GM12878 (cell line): ENCODE data around the gene IL31.

ENCODE experiments used
- CBX5 ChIP-seq: sonication (generic); IDR thresholded peaks from 2 replicates; pipeline ENCODE4 v1.6.1; 2016; ENCODE audit warnings: low read depth, moderate library complexity, mild to moderate bottlenecking, inconsistent platforms
- POLR2AphosphoS5 ChIP-seq: IDR thresholded peaks from 2 replicates; pipeline ENCODE4 v1.6.1; 2011; ENCODE audit warnings: mild to moderate bottlenecking, low read length, inconsistent platforms
- RFX5 ChIP-seq: IDR thresholded peaks from 2 replicates; pipeline ENCODE4 v1.6.1; 2011; ENCODE audit warnings: low read depth, low read length, improper control_type of control experiment
- SP1 ChIP-seq: IDR thresholded peaks from one replicate; pipeline ENCODE4 v1.6.1; 2011; ENCODE audit warnings: low read depth, low read length
- TF ChIP-seq, protein P1 (sequence below): IDR thresholded peaks from 2 replicates; pipeline ENCODE4 v1.6.1; 2012; ENCODE audit warnings: mild to moderate bottlenecking, low read depth, low read length
- TF ChIP-seq, protein P2 (sequence below), 3 experiments: IDR thresholded peaks in 2 of 3; conservative IDR thresholded peaks in 1 of 3; 2 replicates each; pipeline ENCODE4 v1.5.1; 2011; ENCODE audit warnings: low read depth in 3 of 3, low read length in 3 of 3, mild to moderate bottlenecking in 3 of 3, control low read depth in 2 of 3, moderate library complexity in 2 of 3, inconsistent platforms in 1 of 3, mixed read lengths in 1 of 3; ENCODE audit not compliant: control insufficient read depth in 2 of 3, insufficient read depth in 1 of 3; ENCODE audit errors: extremely low read depth in 1 of 3
- TF ChIP-seq, protein P3 (sequence below): IDR thresholded peaks from 2 replicates; pipeline ENCODE4 v1.6.1; 2011; ENCODE audit warnings: mild to moderate bottlenecking, low read depth, low read length, moderate library complexity; ENCODE audit not compliant: insufficient replicate concordance
- TF ChIP-seq, protein P4 (sequence below): IDR thresholded peaks from 2 replicates; pipeline ENCODE4 v1.6.1; 2011; ENCODE audit warnings: low read depth, mild to moderate bottlenecking, low read length, moderate library complexity, borderline replicate concordance; ENCODE audit errors: extremely low read depth

DNA sequence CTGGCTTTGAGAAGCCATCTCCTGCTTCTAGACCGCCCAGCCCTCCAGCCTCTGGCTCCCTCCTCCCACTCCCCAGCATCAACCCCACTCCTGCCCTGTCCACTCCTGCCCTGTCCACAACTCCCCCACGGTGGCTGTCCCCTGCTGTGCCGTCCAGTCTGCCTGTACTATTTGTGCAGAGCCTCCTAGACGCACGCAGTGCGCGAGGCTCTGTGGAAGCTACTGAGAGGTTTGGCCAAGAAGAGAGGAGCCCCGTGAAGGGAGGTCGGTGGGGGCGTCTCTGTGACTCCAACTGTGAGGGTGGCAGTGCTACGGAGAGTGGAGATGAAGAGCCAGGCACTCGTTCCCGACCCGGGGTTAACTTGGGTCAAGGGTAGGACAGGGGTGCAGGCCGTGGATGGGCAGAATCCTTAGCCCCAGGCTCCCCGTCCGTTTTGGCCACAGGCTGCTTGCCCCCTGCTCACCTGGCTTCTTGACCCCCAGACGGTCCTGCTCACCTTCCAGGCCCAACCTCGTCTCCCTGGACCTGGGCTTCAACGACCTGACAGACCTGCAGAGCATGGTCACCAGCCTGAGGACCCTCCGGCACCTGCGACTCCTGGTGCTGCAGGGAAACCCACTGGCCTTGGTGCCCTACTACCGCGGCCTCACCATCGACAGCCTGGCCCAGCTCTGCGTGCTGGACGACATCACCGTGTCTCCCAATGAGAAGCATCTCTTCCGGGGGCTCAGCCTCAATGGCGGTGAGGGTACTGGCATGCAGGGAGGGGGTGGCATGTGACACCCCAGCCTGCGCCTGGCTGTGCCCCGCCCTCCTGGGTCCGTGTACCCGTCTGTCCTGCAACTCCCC lies 15.8 kb upstream of the IL31 start:
- no peak for TF ChIP-seq CBX5
- TF ChIP-seq RFX5 = no peak
- TF ChIP-seq, protein P1, sequence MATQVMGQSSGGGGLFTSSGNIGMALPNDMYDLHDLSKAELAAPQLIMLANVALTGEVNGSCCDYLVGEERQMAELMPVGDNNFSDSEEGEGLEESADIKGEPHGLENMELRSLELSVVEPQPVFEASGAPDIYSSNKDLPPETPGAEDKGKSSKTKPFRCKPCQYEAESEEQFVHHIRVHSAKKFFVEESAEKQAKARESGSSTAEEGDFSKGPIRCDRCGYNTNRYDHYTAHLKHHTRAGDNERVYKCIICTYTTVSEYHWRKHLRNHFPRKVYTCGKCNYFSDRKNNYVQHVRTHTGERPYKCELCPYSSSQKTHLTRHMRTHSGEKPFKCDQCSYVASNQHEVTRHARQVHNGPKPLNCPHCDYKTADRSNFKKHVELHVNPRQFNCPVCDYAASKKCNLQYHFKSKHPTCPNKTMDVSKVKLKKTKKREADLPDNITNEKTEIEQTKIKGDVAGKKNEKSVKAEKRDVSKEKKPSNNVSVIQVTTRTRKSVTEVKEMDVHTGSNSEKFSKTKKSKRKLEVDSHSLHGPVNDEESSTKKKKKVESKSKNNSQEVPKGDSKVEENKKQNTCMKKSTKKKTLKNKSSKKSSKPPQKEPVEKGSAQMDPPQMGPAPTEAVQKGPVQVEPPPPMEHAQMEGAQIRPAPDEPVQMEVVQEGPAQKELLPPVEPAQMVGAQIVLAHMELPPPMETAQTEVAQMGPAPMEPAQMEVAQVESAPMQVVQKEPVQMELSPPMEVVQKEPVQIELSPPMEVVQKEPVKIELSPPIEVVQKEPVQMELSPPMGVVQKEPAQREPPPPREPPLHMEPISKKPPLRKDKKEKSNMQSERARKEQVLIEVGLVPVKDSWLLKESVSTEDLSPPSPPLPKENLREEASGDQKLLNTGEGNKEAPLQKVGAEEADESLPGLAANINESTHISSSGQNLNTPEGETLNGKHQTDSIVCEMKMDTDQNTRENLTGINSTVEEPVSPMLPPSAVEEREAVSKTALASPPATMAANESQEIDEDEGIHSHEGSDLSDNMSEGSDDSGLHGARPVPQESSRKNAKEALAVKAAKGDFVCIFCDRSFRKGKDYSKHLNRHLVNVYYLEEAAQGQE = no peak
- TF ChIP-seq, protein P2, sequence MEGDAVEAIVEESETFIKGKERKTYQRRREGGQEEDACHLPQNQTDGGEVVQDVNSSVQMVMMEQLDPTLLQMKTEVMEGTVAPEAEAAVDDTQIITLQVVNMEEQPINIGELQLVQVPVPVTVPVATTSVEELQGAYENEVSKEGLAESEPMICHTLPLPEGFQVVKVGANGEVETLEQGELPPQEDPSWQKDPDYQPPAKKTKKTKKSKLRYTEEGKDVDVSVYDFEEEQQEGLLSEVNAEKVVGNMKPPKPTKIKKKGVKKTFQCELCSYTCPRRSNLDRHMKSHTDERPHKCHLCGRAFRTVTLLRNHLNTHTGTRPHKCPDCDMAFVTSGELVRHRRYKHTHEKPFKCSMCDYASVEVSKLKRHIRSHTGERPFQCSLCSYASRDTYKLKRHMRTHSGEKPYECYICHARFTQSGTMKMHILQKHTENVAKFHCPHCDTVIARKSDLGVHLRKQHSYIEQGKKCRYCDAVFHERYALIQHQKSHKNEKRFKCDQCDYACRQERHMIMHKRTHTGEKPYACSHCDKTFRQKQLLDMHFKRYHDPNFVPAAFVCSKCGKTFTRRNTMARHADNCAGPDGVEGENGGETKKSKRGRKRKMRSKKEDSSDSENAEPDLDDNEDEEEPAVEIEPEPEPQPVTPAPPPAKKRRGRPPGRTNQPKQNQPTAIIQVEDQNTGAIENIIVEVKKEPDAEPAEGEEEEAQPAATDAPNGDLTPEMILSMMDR (IDR thresholded peaks at IDR 0.05 in 2 of 3, conservative IDR thresholded peaks at IDR 0.05 in 1 of 3; ENCODE audit: control insufficient read depth in 2 of 3, extremely low read depth in 1 of 3, insufficient read depth in 1 of 3, low read depth in 3 of 3, low read length in 3 of 3) = no peak
- TF ChIP-seq, protein P3, sequence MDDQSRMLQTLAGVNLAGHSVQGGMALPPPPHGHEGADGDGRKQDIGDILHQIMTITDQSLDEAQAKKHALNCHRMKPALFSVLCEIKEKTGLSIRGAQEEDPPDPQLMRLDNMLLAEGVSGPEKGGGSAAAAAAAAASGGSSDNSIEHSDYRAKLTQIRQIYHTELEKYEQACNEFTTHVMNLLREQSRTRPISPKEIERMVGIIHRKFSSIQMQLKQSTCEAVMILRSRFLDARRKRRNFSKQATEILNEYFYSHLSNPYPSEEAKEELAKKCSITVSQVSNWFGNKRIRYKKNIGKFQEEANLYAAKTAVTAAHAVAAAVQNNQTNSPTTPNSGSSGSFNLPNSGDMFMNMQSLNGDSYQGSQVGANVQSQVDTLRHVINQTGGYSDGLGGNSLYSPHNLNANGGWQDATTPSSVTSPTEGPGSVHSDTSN = no peak
- no peak for TF ChIP-seq POLR2AphosphoS5
- TF ChIP-seq SP1 = no peak
- TF ChIP-seq, protein P4, sequence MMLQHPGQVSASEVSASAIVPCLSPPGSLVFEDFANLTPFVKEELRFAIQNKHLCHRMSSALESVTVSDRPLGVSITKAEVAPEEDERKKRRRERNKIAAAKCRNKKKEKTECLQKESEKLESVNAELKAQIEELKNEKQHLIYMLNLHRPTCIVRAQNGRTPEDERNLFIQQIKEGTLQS = no peak
